Inferior parietal cortex (tissue), 1 donor: Measurements from ENCODE around the gene RAB27B.
"Not testable (repeated sequence)": the region's sequence is repeated elsewhere in the genome, so short reads cannot be mapped to it uniquely, and the experiment has no call there.

Experiments used
- DNase-seq: peaks from one replicate; pipeline ENCODE4 v3.0.0-alpha.2; 2016; ENCODE audit errors: extremely low spot score

Gene RAB27B

DNA sequence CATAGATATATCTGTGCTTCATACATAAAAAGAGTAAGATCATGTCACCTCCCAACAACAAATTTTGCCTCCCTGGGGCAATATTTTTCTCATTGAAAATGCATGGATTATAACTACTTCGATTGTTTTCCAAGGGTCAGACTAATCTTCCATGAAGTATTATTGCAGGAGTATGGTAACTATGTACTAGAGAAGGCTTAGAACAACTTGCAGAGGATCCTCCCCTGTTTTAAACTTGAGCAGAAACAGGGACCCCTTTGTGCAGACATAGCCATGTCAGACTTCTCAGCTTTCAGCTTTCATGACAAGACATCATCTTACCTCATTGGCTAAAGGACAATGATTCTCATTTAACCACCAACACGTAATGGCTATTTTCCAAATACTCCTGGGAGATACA is 13.2 kb upstream of the RAB27B start:
- no peak for DNase-seq

DNA sequence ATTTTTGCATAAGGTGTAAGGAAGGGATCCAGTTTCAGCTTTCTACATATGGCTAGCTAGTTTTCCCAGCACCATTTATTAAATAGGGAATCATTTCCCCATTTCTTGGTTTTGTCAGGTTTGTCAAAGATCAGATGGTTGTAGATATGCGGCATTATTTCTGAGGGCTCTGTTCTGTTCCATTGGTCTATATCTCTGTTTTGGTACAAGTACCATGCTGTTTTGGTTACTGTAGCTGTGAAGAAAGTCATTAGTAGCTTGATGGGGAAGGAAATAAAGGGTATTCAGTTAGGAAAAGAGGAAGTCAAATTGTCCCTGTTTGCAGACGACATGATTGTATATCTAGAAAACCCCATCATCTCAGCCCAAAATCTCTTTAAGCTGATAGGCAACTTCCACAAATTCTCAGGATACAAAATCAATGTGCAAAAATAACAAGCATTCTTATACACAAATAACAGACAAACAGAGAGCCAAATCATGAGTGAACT is 7.4 kb upstream of the RAB27B start:
- not testable (repeated sequence) for DNase-seq

DNA sequence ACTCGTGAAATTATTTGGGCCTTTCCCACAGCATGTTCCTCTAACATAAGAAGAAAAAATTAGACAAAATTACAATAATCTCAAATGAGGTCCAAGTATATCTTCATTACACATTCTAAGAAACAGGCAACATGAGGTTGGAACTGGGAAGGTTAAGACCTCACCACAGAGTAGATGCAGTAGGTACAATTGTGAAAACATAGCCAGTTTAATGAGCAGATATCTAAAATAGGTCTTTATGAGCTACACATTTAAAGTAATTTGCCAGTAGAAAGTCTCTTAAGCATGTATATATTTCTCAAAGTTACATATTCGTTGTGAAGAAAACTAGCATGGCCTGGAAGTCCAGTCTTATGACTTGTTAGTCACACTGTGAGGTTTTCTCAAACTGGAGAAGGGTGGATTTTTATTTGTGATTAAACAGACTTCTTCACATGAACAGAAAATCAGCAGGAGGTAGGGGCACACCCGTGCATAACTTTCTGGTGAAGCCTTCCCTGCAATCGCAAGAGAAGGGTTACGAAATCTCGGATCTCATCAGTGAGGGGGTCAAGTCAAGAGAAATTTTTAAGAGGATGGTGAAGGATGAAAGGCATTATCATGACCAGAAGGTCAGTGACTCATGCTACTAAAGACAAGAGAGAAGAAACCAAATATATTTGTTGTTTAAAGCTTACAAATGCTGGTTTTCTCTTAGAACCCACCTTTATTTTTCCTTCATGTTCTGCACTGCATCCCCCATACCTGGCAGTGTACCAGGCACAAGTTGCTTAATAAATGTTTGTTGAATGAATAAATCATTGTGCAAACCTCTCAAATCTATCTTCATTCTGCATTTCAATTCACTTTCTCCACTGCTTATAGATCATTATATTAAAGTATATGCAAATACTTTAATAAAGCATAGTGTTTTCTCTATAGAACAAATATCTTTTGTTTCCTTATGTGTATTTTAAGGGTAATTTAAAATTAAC is 5.1 kb upstream of the RAB27B start:
- no peak for DNase-seq

DNA sequence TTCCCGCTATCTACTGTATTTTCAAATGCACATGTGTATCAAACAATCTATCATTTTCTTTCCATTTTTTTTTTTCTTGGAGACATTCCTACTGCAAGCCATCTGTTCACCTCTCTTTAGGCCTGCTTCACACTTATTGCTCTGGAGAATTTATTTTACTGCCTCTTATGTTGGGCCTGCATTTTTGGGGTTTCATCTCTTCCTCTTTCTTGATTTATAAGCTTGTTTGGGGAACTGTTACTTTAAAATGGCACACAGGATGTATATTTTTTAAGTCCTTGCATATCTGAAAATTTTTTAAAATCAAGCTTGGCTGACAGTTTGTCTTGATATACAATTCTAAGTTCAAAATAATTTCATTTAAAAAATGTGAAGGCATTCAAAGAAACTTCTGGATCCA is 3.5 kb upstream of the RAB27B start:
- DNase-seq = no peak

DNA sequence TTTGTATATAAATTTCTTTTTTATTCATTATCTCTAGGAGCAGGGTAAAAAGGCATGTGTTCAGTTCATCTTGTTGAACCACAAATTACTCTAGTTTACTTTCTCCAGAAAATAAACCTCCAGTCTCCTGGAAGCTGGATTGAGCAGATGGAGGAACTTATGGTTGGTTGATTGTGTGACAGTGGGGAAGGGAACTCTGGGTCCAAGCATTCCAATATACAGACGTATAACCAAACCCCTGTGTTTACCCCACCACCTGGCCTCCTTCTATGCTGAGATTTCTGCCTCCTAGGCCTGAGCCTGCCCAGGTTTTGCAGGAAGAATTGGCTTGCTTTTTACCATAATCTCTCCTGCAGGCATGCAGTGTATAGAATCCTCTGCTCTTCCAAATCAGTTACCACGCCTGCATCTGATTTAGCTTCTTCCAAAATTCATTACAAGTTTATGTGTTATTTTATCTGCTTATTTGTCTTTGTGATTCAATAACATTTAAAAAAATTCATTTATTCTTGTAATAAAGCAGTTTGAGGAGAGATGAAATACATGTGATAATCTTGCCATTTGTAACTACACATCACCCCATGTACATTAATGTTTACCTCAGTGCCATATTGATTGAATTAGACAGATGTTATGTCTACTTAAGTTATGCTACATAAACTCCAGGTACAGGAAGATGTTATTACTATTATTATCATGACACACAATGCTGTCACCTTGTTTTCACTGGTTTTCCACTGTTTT is 2.5 kb upstream of the RAB27B start:
- no peak for DNase-seq

DNA sequence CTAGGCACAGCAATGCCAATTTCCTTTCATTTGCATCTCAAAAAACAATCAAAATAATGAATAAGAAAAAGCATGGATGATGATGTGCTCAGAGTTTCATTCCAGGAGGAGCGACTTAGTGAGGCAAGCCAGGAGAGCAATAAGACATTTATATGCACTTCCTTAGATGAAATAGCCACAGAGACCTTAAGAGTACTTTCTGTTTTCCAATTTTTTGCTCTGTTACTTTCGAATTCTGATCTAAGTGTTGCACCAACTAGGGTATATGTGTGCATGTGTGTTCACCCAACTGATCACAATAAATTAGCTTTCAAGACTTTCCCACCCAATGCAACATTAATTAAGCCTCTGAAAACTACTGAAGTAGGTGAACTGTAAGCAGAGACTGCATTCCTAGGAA is 709 bp downstream of the RAB27B start:
- no peak for DNase-seq

DNA sequence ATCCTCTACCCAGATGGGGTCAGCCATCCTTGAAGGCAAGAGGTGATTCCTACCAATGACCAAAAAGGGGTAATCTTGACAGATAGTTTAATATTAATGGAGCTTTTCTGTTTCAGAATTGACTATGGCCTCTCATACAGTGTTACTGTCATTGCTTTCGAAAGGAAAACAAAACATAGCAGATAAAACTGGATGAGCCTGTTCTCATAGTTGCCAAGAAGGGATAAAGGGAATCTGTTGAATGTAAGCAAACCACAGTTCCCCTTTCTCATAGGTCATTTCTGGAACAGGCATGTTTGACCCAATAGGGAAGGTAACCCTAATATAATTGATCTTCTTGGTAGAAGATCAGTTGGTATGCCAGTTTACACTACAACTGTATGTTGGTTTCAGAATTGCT is 1.6 kb downstream of the RAB27B start:
- DNase-seq = no peak

DNA sequence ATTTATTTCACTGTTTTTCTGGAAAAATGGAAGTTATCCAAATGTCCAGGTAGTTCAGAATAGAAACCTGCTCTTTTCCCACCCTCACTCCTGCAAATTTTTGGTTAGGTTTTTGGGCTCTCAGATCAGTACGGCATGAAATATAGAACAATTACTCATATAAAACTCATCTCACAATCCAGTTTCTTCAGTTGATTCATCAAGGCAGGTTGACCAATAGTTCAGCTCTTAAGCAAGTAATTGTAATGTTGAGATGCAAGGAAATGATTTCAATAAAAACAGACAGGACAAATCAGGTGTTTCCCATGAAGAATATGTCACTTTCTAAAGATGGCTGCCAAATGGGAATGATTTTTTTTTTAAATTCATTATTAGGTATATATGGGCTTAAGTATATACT is 2.0 kb downstream of the RAB27B start:
- no peak for DNase-seq

DNA sequence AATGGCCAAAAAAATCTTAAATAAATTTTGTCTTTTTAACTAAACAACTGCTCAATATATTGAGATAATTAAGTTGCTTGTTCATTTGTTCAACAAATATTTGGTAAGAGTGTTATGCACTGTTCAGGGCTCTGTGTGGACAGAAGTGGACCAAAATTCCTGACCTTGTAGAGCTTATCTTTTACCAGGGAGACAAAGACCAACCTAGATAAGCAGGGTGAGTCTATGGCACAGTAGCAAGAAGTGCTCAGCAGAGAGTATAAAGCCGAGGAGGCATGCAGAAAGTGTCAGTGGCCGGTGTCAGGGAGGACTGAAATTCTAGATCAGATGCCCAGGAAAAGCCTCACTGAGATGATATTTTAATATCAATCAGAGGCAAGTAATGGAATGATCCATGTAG is 2.6 kb downstream of the RAB27B start:
- no peak for DNase-seq

DNA sequence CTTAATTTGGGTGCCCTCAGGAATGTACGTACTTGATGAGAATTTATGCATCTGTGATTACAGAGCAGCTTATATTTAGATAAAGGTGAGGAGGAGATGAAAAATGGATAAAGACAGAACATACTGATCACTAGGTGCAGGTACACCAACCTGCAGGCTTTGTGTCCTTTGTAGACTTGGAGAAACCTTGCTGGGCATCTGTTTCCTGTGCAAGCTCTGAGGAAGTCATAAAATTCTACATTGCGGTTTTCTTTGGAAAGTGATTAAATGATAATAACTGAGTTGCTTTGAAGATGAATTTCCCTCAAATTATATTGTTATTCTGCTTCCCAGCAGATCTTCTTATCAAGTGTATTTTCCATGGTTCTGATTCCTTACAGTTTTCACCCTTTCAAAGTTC is 7.7 kb downstream of the RAB27B start:
- DNase-seq = no peak

DNA sequence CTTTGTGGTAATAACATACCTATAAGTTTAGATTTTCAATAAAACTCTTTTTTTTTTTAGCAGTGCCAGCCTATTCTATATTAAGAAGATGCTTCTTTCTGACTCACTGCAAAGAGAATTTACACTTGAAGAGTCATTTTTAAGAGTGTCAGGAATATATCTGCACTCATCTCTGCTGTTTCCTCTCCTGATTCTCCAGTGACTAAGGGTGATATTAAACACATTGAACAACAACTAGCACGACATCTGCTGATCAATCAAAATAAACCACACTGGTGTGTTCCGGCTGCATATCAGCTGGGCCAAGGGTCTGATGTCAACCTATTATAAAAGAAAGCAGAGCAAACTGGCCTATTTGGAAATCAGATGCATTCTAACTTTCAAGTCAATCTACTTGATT is 15.0 kb downstream of the RAB27B start:
- DNase-seq = no peak

DNA sequence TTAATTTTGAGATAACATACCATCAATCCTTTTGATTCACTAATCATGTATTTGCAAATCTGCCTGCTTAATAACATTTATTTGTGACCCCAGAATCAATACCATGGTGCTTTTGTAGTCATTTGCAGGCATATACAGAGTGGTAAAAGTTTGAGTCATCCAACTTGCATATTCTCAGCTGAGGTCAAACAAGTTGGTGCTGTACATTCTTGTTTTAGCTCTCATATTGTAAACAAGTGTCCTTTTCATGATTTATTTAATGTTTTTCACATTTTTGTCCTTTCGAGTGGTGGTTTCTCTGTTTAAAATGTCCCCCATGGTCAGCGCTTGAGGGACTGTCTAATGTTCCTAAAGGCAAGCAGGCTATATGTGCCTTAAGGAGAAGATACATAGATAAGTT is 17.5 kb downstream of the RAB27B start:
- no peak for DNase-seq

DNA sequence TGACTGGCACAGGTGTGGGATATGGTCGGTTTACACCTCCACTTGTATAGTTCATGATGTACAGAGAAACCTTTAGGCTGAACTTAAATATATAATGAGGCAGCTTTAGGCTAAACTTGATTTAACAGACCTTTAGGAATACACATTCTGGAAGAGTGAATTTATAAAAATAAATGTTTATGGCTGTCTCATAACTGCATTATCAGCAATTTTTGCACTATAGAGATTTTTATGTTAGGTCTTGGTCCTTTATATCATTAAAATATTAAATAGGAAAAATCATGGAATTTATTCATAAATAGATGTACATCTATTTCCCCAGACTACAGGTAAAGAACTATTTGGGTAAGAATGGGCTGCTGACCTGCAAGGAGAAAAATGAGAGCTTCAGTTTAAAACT is 19.8 kb downstream of the RAB27B start:
- no peak for DNase-seq

DNA sequence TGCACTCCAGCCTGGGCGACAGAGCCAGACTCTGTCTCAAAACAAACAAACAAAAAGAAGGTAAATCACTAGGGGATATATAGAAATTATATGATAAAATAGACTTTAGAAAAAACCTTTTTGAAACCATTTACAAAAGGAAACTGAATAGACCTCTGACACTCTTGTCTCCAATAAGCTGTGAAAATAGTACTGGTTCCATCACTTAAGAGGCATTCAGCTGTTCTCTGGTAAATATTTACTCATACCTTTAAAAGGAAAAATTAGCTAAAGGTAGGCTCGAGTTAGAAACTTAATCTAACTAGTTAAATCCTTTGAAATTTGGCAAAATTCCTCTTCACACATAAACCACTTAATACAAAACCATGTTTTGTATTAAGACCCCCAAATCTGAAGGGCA is 21.4 kb downstream of the RAB27B start:
- DNase-seq = no peak

DNA sequence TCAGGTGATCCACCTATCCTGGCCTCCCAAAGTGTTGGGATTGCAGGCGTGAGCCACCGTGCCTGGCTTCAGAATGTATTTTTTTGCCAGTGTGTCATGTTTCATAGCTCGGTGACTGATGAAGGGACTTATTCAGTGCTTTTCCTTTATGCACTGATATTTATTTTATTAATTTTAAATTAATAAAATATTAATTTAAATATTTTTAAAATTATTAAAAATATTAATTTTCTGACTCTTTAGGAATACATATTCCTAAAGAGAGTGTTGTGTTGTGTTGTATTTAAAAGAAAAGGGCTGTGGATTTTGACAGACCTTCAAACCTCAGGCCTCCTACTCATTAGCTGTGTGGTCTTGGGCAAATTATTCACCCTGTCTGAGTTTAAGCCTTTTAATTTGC is 22.3 kb downstream of the RAB27B start:
- no peak for DNase-seq

DNA sequence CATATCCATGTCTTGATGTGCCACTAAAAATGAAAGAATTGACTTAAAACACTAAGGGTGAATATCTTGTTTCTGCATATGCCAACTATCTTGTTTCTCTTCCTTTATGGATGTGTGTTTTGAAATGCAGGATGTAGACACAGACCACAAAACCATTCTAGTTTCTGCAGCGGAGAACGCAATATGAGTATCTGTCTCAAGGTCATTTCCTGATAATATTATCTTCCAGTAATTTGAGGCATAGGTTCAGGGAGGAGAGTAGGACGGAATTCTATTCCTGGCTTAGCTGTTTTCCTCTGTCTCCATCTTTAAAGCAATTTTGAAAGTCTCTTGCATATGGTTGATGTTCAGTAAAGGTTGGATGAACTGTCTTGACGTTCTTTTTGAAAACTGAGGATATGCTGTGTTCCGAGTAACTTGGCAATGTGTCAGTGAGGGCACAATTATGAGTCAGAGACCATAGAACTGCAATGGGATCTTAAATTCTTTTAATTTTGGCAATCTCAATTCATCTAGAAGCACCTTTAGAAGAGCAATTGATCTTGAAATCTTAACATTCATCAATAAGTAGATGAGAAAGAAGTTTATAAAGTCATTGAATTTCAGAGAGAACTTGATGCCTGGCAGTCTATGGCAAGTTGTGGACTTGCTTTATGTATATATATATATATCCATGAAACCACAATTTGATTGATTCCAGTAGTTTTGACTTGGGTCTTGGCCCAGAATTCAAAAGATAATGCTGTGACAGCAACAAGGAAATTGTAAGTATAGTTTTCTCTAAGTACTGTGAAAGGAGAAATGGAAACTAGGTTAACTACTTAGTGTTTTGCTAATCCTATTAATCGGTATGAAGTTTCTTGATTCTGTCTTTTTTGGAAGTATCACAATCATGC is 24.8 kb downstream of the RAB27B start:
- no peak for DNase-seq

DNA sequence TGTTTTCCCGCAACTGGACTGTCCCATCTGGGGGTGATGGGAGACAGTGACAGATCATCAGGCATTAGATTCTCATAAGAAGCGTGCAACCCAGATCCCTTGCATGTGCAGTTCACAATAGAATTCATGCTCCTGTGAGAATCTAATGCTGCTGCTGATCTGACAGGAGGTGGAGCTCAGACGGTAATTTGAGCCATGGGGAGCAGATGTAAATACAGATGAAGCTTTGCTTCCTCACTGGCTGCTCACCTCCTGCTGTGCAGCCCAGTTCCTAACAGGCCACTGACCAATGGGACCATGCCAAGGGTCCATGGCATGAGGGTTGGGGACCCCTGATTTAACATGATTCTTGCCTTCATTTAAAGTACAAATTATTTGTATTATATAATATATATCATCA is 26.8 kb downstream of the RAB27B start:
- not testable (repeated sequence) for DNase-seq

DNA sequence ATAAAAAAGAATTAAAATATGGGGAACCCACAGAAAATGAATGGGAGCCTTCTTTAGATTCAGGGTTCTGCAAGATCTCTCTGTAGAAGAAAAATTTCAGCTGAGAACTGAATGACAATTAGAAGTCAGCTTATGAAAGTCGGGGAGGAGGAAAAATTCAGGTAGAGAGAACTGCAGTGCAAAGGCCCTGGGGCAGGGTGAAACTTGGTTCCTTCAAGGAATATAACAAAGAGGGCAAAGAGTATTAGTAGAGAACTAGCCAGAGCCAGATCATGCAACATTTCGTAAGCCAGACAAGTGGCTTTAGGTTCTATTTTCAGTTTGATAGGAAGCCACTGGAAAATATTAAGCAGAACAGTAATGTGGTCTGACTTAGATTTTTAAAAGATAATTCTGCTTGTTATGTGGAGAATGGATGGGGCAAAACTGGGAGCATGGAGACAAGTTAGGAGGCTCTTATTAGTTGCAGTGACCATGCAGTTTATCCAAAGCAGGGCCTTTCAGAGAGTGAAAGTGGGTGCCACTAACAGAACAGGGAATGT is 27.9 kb downstream of the RAB27B start:
- DNase-seq = no peak

DNA sequence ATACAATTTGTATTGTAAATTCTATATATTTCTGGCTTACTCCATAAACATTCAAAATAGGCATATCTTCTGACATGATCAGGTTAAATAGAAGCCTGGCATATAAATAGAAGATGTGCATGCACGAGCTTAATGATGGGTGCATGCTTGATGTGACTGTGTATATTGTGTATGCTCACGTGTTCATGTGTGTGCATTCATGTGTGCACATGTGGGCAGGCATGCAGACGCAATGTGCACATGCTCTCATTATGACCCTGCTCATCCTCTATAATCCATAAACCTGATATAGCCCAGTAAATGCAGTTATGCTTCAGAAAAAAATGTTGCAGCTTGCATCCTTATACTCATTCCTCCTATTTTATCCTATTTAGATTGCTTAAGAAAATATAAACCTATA is 29.2 kb downstream of the RAB27B start:
- no peak for DNase-seq

DNA sequence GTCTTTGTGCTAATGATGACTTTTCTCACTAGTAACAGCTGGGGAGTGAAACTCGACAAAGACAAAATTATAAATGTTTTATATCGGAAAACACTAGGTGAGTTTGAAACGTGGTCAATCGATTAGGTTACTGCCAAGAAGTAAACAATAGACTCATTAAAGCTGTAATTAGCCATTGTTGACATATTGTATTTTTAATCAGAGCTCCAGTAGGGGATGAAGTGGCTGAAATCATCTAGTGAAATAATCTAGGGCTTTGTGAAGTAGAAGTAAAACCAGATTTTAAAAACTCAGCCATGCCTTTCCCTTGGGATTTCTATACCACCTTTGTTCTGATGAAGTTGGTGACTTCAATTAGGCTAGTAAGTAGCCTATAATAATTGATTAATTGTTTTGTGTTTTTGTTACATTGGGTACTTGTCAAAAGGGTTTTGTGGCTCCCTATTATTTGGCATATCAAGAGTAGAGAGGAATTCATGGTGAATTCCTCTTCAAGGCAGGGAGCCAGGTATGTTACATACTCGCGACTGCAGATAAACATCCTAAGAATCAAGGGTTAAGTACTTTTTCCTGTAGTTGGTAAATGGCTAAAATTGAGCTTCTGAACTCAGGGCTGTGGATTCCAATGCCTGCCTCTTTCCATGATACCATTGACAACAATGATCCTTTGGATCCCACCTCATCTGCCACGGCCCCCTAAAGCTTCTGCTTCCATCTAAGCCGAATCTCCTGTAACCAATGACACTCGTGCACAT is 31.6 kb downstream of the RAB27B start:
- no peak for DNase-seq

DNA sequence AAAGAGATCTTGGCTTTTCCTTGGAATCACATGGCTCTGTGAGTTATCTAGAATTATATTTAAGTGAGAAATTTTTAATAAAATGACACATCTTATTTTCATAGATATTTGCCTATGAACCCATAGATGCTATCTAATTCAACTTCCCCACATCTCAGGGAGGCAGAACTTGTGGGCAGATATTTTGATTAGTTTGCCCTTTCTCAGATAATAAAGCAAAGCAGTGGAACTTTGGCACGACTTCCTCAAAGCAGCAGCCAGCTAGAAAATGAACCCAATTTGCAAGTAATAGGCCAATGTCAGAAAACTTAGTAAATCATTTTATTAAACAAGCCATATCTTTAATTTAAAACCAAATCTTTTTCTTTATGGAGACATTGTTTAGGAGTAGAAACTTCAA is 32.7 kb downstream of the RAB27B start:
- no peak for DNase-seq
